NCI-H187 (cell line): ENCODE data around the gene RGL2.

Experiments
- DNase-seq, 2 experiments: peaks; one replicate each; lab custom pipeline; 2025; lab: John Stamatoyannopoulos, UW

RGL2 gene

GRCh38 chr6:33316603-33317418, 18.1 kb upstream of the RGL2 start:
- no peak for DNase-seq

DNA sequence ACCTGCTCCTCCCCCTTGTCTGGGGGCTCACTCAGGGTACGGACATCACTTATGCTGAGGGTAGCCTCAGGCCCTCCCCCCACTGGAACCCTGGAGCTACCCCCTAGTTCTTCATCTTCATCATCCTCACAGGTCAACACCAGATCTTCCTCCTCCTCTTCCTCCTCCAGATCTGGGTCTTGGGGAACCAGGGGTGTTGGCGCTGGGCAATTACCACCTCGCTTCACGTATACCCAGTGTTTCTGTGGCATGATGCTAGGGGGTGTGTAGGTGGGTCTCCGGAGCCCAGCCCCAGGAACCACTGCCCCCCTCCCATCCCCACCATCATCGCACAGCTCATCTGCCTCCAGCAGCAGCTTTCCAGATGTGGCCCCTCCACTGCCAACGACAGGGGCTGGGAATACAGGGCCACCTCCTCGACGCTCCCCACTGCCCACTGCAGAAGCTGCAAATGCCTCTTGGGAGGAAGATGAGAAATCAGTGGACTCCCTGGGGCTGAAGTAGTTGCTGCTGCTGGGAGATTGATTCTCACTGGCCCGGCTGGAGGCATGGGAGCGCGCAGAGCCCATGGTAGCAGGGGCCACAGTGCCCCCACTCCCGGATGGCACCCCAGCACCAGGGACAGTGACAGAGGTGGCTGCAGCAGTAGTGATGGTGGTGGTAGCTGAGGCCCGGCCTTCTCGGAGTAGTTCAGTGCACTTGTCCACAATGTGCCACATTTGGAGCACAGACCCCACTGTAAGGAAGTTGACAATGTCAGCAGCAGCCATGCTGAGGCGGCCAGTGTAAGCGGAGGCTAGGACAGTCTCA, 17.3 kb upstream of the RGL2 start:
- DNase-seq: no peak

GRCh38 chr6:33314943-33315792, 16.4 kb upstream of the RGL2 start:
- DNase-seq: peak in 1 of 2 experiments; percentile 16

GRCh38 chr6:33314515-33314942, 15.8 kb upstream of the RGL2 start:
- DNase-seq: peak in 1 of 2 experiments; percentile 43

DNA sequence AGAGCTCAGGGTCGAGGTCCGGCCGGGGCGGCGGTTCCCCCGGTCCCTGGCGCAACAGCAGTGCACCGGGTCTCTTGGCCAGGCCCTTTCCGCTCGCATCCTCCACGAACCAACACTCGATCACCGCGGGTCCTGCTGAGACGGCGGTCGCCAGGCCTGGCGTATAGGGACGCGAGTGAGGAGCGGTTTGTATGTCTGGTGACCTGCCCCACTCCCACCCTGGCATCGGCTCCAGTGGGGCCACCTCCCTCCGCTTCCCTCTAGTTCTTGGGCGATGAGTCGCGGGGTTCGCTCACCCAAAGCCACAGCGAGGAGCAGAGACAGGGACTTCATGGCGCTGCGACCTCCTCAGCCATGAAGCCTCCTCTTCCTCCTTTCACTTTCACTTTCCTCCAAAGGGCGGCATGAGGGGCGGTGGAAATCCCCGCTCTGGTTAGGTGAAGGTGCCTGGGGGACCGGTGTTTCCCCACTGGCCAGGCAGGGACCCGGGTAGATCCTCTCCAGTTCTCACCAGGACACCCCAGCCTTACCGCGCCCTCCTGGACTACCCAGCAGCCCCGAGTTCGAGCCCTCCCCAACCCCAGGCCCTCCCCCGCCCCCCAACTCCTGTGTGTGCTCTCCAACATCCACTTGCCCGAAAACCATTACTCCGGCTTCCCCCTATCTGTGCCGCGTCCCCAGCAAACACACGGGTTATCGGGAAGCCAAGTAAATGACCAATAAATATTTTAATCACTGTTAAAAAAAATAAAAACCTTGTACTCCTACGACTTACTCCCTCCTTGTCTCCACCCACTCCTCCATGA, 15.2 kb upstream of the RGL2 start, which contains the start of gene TAPBP:
Gene TAPBP, minus strand, starts transcription at position 370 of the 806 bp plus-strand sequence. Its CDS starts 37 bp downstream, at position 333.
- DNase-seq: peak in 1 of 2 experiments; percentile 16

DNA sequence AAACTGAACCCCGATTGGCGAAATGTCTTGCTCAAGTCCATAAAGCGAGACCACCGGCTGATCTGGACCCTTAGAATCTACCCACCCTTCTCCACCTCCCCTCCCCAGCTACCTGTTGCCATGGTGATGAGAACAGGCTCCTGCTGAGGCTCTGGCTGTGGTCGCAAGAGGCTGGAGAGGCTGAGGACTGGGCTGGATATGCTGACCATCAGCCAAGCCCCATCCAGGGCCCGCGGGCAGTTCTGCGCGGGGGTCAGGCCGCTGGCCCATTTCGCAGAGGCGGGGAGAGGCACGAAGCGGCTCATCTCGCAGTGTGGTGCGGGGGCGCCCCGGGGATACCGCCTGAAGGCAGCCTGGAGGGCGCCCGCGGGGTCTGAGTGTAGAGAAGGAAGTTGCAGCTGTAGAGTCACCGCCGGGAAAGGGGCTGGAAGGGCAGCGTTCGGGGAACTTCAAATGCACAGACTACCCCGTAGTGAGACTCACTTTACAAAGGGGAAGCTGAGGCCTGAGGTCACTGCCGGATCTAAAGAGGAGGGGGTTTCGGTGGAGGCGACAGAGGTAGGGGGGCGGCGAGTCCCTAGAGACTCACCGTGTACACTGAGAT, 14.5 kb upstream of the RGL2 start:
- no peak for DNase-seq

DNA sequence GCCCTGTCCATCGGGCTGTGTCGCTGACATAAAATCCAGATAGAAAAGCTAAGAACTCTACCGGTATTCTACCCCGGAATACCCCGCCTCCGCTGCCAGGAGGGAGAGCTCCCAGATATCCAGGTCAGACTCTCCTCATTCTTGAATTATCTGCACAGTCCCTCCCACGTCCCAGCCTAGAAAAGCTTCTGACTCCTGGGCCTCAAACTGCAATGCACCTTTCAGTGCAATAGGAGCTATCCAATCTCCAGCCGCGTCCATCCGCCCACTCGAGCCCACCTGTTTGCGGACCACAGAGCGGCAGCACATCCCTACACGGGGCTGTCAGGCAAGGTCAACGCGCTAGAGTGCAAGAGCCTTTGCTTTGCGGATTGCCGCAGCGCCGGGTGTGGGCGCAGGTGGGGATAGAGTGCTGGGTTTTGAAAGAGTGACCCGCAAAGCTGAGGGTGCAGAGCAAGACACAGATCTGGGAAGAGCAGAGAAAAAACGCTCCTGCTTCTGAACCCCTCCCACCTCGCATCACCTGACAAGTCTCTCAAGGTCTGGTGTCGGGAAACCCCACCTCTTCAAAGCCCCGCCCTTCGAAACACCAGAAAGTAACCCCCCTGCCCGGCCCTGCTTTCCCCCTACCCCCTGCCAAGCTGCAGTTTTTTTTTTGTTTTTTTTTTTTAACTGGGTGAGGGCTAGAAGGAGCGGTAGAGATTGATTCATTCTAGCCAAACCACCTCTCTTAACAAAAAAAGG, 13.8 kb upstream of the RGL2 start:
- peak; percentile 61 to 74 for DNase-seq

GRCh38 chr6:33306356-33306755, 7.6 kb upstream of the RGL2 start:
- no peak for DNase-seq

- no peak for DNase-seq
Measured at GRCh38 chr6:33305052-33305451, 6.3 kb upstream of the RGL2 start.

- DNase-seq: no peak
Measured at GRCh38 chr6:33304216-33304615, 5.5 kb upstream of the RGL2 start.

DNA sequence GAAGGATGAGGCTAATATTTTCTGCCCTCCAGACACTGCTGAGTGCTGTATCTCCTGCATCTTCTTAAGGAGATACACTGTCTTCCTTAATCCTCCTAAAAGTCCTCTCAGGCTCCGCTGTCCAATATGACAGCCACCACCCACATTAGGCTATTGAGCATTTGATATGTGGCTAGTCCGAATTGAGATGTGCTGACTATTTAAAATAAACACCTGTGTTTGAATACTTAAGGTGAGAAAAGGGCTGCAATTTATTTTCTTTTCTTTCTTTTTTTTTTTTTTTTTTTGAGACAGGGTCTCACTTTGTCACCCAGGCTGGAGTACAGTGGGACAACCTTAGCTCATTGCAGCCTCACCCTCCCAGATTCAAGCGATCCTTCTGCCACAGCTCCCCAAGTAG, 3.1 kb upstream of the RGL2 start:
- DNase-seq: no peak

DNA sequence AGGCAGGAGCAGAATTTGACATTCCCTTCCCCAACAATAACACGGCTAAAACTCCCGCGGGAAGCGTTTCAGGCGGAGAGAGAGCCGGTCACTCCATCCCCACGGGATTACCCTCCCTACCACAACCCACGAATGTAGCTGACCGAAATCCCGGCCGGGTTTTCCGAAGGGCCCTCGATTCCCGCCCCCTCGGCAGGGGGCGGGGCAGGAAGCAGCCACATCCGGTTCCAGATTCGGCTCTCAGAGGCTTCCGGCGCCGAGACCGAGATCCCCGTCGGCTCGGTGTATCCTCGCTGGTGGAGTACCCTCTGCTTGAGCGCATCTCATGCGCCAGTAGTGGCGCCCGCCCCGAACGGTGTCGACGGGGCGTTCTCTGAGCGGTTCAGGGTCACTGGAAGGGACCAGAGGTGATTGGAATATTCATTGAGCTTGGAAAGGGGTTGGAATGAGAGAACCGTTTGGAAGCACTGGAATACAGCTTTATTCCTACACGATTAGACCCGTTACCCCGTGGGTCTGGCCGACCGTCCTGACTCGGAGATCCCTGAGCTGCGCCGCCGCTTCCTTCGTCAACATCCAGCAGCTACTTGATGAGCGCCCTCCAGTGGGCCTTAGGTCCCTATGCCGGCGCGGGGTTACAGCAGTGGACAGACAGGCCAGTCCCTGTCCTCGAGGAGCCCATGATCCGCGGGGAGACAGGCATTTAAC, 649 bp upstream of the RGL2 start:
- peak; percentile 81 to 86 for DNase-seq

GRCh38 chr6:33297956-33298772, 578 bp downstream of the RGL2 start:
- no peak for DNase-seq

DNA sequence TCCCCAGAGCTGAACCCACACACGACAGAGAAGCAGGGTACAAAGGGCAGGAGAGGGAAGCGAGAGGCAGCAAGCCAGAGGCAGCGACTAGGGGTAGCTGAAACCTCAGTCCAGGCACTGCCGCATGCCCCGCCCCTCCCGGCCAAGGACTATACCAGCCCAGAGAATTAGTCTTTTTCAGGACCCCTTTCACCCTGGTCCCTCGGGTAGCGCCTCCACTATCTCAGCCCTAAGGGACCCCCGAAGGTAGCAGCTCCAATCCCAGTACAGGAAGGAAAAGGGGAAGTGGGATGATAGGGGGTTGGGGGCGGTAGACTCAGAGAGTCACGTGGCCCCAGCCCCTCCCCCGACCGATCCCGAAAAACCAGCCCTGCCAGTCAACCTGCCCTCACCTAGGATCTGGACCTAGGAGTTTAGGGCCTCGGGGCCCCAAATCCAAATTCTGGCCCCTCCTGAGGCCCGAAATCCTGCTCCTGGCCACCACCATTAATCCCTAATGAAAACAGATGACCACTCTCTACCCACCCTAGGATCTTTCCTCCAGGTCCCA, 1.3 kb downstream of the RGL2 start:
- no peak for DNase-seq

DNA sequence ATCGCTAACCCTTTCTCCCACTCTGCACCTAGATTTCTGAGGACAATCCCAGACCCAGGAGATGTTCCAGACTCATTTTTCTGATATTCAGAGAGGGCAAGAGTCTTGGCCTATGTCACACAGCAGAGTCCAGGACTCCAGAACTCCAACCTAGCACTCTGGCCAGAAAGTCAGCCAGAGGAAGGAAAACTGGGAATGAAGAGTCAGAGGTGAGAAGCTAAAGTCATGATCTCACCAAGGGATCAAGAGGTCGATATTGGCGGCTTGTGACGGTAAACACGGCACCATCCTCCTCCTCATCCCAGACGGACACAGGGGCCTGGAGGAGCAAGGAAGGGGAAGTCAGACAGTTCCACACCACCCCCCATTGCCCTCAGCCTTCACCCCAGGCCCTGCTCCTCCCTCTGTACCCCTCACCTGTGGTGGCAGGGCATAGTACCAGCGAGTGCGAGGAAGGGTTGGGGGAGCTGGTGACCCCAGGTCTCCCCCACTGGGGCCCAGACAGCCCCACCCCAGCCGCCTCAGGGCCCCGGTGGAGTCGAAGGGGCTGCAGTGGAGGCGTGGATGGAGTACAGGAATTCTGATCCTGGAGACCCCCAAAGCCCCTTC, 1.8 kb downstream of the RGL2 start:
- no peak for DNase-seq

GRCh38 chr6:33295621-33296369, 2.9 kb downstream of the RGL2 start:
- no peak for DNase-seq
